Upper lobe of left lung (tissue), 4 donors: ENCODE results near the gene IGSF9B.

Source experiments
- POLR2A ChIP-seq, 4 donors: fragments of 450-650 bp; IDR thresholded peaks; one replicate each; pipeline ENCODE4 v1.5.1; 2016 to 2017; ENCODE audit warnings: antibody characterized with exemption in 4 of 4, mild to moderate bottlenecking in 2 of 4
- POLR2AphosphoS5 ChIP-seq, 2 donors: sonication (generic); formaldehyde crosslinking; IDR thresholded peaks; one replicate each; pipeline ENCODE4 v1.5.1; 2017; ENCODE audit warnings: antibody characterized with exemption in 2 of 2
- TF ChIP-seq, protein P1 (sequence below), 6 experiments: fragments of 450-650 bp in 4 of 6; fragments of 200-600 bp in 2 of 6; sonication (generic) in 2 of 6; IDR thresholded peaks; one replicate each; pipeline ENCODE4 v1.5.1; 2016 to 2019; ENCODE audit warnings: antibody characterized with exemption in 6 of 6

DNA sequence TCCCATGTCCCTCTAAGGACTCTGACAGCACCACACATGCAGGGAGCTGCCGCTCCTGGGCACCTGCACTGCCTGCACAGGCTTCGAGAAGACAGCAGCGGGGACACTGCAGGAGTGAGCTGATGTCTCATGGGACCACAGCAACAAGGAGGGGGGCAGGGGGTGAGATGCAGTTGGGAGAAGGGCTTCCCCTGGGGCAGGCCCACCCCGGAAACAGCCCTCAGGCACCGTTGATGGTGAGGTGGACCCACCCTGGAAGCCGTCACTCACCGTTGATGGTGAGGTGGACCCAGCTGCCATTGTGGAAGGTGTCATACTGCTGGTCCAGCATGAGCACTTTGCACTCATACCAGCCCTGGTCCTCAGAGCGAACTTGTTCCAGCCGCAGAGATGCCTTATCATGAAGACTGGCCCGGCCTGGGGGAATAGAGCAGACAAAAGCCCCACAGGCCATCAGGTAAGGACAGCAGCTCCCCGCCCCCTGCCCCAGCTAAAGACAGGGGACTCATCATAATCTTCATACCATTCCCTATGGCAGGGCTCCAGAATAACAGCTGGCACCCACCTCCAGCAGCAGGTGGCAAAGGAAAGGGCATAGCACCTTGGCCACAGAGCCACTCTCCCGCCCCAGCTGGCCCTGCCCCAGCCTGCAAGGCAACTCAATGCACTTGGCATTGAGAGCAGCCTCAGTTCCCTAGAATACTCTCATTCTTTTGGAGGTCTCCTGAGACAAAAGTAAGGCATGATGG, 12.6 kb downstream of the IGSF9B start:
- TF ChIP-seq, protein P1, sequence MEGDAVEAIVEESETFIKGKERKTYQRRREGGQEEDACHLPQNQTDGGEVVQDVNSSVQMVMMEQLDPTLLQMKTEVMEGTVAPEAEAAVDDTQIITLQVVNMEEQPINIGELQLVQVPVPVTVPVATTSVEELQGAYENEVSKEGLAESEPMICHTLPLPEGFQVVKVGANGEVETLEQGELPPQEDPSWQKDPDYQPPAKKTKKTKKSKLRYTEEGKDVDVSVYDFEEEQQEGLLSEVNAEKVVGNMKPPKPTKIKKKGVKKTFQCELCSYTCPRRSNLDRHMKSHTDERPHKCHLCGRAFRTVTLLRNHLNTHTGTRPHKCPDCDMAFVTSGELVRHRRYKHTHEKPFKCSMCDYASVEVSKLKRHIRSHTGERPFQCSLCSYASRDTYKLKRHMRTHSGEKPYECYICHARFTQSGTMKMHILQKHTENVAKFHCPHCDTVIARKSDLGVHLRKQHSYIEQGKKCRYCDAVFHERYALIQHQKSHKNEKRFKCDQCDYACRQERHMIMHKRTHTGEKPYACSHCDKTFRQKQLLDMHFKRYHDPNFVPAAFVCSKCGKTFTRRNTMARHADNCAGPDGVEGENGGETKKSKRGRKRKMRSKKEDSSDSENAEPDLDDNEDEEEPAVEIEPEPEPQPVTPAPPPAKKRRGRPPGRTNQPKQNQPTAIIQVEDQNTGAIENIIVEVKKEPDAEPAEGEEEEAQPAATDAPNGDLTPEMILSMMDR (IDR thresholded peaks at IDR 0.05) = no peak
- TF ChIP-seq POLR2AphosphoS5 (IDR thresholded peaks at IDR 0.05) = no peak
- no peak for TF ChIP-seq POLR2A (IDR thresholded peaks at IDR 0.05)
